ENCODE measurements around the gene TRAM2.

TRAM2 gene

GRCh38 chr6:52513464-52513863 lies 63.4 kb downstream of the TRAM2 start:
- Histone ChIP-seq H3K79me2 (ENCODE audit: low read length) (peaks cover 7% of the 10 kb centered on the region), H3K4me1 (ENCODE audit: low read length) (peaks cover 32% of the 10 kb centered on the region), H4K20me1 (ENCODE audit: insufficient read depth, low read length) (no peaks in the 10 kb centered on the region), H2AFZ (ENCODE audit: low read depth, low read length) (no peak overlapping the region), H3K9me3 (ENCODE audit: insufficient read depth, low read length) (no peaks in the 10 kb centered on the region), H3K4me3 (ENCODE audit: low read length) (no peak overlapping the region), H3K36me3 (replicated peaks; ENCODE audit: low read depth, low read length) (peaks cover 60% of the 10 kb centered on the region), H3K27ac (ENCODE audit: low read length) (no peak overlapping the region), H3K9ac (ENCODE audit: low read length) (no peak overlapping the region), H3K27me3 (ENCODE audit: low read depth, low read length) (no peaks in the 10 kb centered on the region), H3K4me2 (ENCODE audit: low read length) (no peak overlapping the region)
- TF ChIP-seq EZH2phosphoT487 (IDR thresholded peaks at IDR 0.05; ENCODE audit: low read depth) (no peak), CTCF (IDR thresholded peaks at IDR 0.05; ENCODE audit: low read depth, low read length) (no peak)

GRCh38 chr6:52512199-52512598 lies 64.7 kb downstream of the TRAM2 start:
- no peaks in the 10 kb centered on the region for H4K20me1 ChIP-seq (ENCODE audit: insufficient read depth, low read length)
- H3K79me2 ChIP-seq (ENCODE audit: low read length), result no peaks in the 10 kb centered on the region; the same call in 1 of the 2 replicates
- H3K27me3 ChIP-seq (ENCODE audit: low read depth, low read length), result no peaks in the 10 kb centered on the region
- no peak overlapping the region for H2AFZ ChIP-seq (ENCODE audit: low read depth, low read length)
- H3K36me3 ChIP-seq (replicated peaks; ENCODE audit: low read depth, low read length), result peaks cover 67% of the 10 kb centered on the region
- H3K9me3 ChIP-seq (ENCODE audit: insufficient read depth, low read length), result no peaks in the 10 kb centered on the region
- no peak overlapping the region for H3K9ac ChIP-seq (ENCODE audit: low read length)
- H3K4me3 ChIP-seq (ENCODE audit: low read length), result no peak overlapping the region
- H3K27ac ChIP-seq (ENCODE audit: low read length), result no peak overlapping the region
- peaks cover 21% of the 10 kb centered on the region for H3K4me1 ChIP-seq (ENCODE audit: low read length)
- TF ChIP-seq EZH2phosphoT487 (IDR thresholded peaks at IDR 0.05; ENCODE audit: low read depth), result no peak
- TF ChIP-seq CTCF (IDR thresholded peaks at IDR 0.05; ENCODE audit: low read depth, low read length), result no peak
- H3K4me2 ChIP-seq (ENCODE audit: low read length), result no peak overlapping the region

- Histone ChIP-seq H3K9ac (ENCODE audit: low read length) (no peak overlapping the region), H3K4me3 (ENCODE audit: low read length) (no peak overlapping the region), H3K36me3 (replicated peaks; ENCODE audit: low read depth, low read length) (peaks cover 68% of the 10 kb centered on the region), H4K20me1 (ENCODE audit: insufficient read depth, low read length) (no peaks in the 10 kb centered on the region), H3K27me3 (ENCODE audit: low read depth, low read length) (no peaks in the 10 kb centered on the region), H3K4me2 (ENCODE audit: low read length) (no peak overlapping the region), H3K27ac (ENCODE audit: low read length) (no peak overlapping the region), H3K4me1 (ENCODE audit: low read length) (peaks cover 17% of the 10 kb centered on the region), H3K9me3 (ENCODE audit: insufficient read depth, low read length) (no peaks in the 10 kb centered on the region), H3K79me2 (ENCODE audit: low read length) (no peaks in the 10 kb centered on the region), H2AFZ (ENCODE audit: low read depth, low read length) (no peak overlapping the region)
- TF ChIP-seq CTCF (IDR thresholded peaks at IDR 0.05; ENCODE audit: low read depth, low read length), result no peak
- TF ChIP-seq EZH2phosphoT487 (IDR thresholded peaks at IDR 0.05; ENCODE audit: low read depth), result no peak
These were observed 65.2 kb downstream of the TRAM2 start for GRCh38 chr6:52511572-52512151.

- Histone ChIP-seq H3K4me2 (ENCODE audit: low read length) (no peak overlapping the region), H2AFZ (ENCODE audit: low read depth, low read length) (no peak overlapping the region), H3K79me2 (ENCODE audit: low read length) (no peaks in the 10 kb centered on the region), H3K9ac (ENCODE audit: low read length) (no peak overlapping the region), H4K20me1 (ENCODE audit: insufficient read depth, low read length) (no peaks in the 10 kb centered on the region), H3K27me3 (ENCODE audit: low read depth, low read length) (no peaks in the 10 kb centered on the region), H3K4me1 (ENCODE audit: low read length) (peaks cover 17% of the 10 kb centered on the region), H3K36me3 (replicated peaks; ENCODE audit: low read depth, low read length) (peaks cover 64% of the 10 kb centered on the region), H3K27ac (ENCODE audit: low read length) (no peak overlapping the region), H3K9me3 (ENCODE audit: insufficient read depth, low read length) (no peaks in the 10 kb centered on the region), H3K4me3 (ENCODE audit: low read length) (no peak overlapping the region)
- TF ChIP-seq CTCF (IDR thresholded peaks at IDR 0.05; ENCODE audit: low read depth, low read length), result no peak
- no peak for TF ChIP-seq EZH2phosphoT487 (IDR thresholded peaks at IDR 0.05; ENCODE audit: low read depth)
These were observed 65.7 kb downstream of the TRAM2 start for GRCh38 chr6:52511163-52511562.

All from OCI-LY3 (cell line).